Hepatocyte (in vitro differentiated cells): ENCODE data around the gene PICK1.
"Not testable (repeated sequence)": the region's sequence is repeated elsewhere in the genome, so short reads cannot be mapped to it uniquely, and the experiment has no call there.

ENCODE experiments used
- CTCF ChIP-seq: fragments of 200-600 bp; sonication (generic); IDR thresholded peaks from 2 replicates; pipeline ENCODE4 v1.5.1; 2016; ENCODE audit warnings: antibody characterized with exemption, mild to moderate bottlenecking; ENCODE audit not compliant: poor library complexity
- EZH2 ChIP-seq: fragments of 200-600 bp; sonication (generic); IDR thresholded peaks from 2 replicates; pipeline ENCODE4 v1.6.1; 2016; ENCODE audit warnings: antibody characterized with exemption, mild to moderate bottlenecking, borderline replicate concordance

- TF ChIP-seq CTCF, EZH2: not testable (repeated sequence)
Observed at GRCh38 chr22:38079208-38079607, 22.0 kb downstream of the PICK1 start.
